Measurements from ENCODE around the gene CXCL17.
A peak's percentile ranks its signal among the peaks of the same experiment; 100 is the strongest.
"Not testable (repeated sequence)": the region's sequence is repeated elsewhere in the genome, so short reads cannot be mapped to it uniquely, and the experiment has no call there.

Gene CXCL17, protein sequence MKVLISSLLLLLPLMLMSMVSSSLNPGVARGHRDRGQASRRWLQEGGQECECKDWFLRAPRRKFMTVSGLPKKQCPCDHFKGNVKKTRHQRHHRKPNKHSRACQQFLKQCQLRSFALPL

DNA sequence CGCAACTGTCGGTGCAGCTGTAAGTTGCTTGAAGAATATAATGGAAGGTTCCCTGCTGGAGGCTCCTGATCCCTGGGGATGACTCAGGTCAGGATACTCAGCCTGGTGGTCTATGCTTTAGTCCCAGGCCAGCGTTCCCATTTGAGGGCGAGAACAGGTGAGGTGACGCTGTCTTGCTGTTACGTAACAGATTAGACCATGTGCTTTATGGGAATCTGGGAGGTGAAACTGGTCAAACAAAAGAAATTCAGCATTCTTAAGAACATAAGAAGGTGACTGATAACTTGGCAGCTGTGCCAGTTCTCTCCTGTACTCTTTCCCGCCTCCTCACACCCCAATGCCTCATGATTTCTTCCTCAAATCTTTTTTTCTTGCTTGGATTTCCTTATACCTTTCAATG, at the start of gene CXCL17:
TSS of gene CXCL17 (minus strand) at position 114 of the 400 bp plus-strand sequence. CDS start 114 bp downstream, outside the sequence.
- no peak for DNase-seq (ENCODE audit: low read depth)
- H3K4me3 ChIP-seq (ENCODE audit: control insufficient read depth, low read depth, low read length), result no peak within 1 kb of the TSS
- no peak for TF ChIP-seq CTCF (conservative IDR thresholded peaks at IDR 0.05; ENCODE audit: control insufficient read depth, insufficient read depth, low read depth, low read length)

DNA sequence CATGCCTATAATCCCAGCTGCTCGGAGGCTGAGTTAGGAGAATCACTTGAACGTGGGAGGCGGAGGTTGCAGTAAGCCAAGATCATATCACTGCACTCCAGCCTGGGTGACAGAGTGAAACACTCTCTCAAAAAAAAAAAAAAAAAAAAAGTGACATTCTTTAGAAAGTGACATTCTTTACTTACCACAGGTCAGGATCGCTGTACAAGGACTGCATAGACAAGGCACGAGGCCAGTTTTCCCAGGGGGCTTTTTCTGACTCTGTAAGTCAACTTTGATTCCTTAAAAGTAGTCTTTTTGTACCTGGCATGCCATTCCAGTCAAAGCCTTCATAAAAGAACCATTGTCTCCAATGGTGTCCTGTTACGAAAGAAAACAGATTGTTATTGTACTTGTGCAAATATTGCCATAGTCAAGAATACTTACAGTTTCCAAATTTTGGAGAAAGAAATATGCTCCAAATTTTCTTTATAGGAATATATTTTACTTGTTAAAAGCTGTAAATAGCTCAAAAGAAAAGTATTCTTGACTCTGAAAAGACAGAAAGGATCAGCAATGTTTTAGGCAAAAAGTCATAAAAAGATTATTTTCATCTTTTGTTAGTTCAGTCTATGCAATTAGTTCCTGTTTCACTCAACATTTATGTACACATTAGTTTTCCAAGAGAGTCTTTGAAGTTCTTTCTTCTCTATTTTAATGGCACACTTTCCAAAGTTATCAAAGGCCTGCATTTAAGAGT, 46.2 kb upstream of the CXCL17 start:
- no peak overlapping the region for H3K4me3 ChIP-seq (ENCODE audit: control insufficient read depth, low read depth, low read length)
- no peak for TF ChIP-seq CTCF (conservative IDR thresholded peaks at IDR 0.05; ENCODE audit: control insufficient read depth, insufficient read depth, low read depth, low read length)
- no peak for DNase-seq (ENCODE audit: low read depth)

GRCh38 chr19:42487798-42488178, 45.0 kb upstream of the CXCL17 start:
- no peak overlapping the region for H3K4me3 ChIP-seq (ENCODE audit: control insufficient read depth, low read depth, low read length)
- no peak for TF ChIP-seq CTCF (conservative IDR thresholded peaks at IDR 0.05; ENCODE audit: control insufficient read depth, insufficient read depth, low read depth, low read length)
- DNase-seq (ENCODE audit: low read depth), result no peak

DNA sequence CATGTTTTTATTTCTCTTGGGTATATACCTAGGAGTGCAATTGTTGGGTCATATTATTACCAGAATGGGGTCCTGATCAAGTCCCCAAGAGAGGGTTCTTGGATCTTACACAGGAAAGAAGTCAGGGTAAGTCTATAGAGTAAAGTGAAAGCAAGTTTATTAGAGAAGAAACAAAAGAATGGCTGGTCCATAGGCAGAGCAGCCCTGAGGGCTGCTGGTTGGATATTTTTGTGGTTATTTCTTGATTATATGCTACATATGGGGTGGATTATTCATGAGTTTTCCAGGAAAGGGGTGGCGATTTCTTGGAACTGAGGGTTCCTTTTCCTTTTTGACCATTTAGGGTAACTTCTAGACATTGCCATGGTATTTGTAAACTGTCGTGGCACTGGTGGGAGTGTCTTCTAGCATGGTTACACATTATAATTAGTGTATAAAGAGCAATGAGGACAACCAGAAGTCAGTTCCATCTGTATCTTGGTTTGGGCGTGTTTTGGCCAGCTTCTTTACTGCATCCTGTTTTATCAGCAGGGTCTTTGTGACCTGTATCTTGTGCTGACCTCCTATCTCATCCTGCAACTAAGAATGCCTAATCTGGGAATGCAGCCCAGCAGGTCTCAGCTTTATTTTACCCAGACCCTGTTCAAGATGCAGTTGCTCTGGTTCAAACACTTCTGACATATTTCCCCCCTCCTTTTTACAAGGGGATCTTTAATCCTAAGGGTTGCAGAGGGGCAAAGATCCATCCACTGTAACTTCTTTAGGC, 44.5 kb upstream of the CXCL17 start:
- H3K4me3 ChIP-seq (ENCODE audit: control insufficient read depth, low read depth, low read length), result no peak overlapping the region
- no peak for DNase-seq (ENCODE audit: low read depth)
- no peak for TF ChIP-seq CTCF (conservative IDR thresholded peaks at IDR 0.05; ENCODE audit: control insufficient read depth, insufficient read depth, low read depth, low read length)

DNA sequence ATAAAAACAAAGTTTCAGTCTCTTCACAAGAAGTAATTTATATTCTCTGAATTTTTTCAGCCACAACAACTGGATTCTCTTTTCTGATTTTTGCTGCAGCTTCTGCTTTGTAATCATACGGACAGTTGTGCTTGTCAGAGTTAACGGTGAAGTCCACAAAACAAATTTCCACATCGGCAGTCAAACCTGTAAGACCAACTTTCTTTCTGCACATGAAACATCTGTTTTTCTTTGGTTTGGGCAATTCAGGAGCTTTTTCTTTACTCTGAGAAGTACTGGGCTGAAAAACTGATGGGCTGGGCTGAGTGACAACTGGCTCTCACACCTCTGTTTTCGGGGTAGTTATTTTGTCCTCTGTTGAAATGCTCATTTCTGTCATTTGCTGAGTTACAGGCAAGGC, 42.3 kb upstream of the CXCL17 start:
- DNase-seq (ENCODE audit: low read depth); H3K4me3 ChIP-seq (ENCODE audit: control insufficient read depth, low read depth, low read length): not testable (repeated sequence)

- no peak for TF ChIP-seq CTCF (conservative IDR thresholded peaks at IDR 0.05; ENCODE audit: control insufficient read depth, insufficient read depth, low read depth, low read length)
- DNase-seq (ENCODE audit: low read depth), result peak; percentile 40
Observed at GRCh38 chr19:42480335-42481095, 37.8 kb upstream of the CXCL17 start.

More at GRCh38 chr19:42480335-42481095, 37.8 kb upstream of the CXCL17 start:
- H3K4me3 ChIP-seq (ENCODE audit: control insufficient read depth, low read depth, low read length), result no peak overlapping the region
